Parathyroid adenoma (tissue), 2 donors: ENCODE data around the gene FAM83D.
A peak's percentile ranks its signal among the peaks of the same experiment; 100 is the strongest.

Experiments used
- H2AFZ ChIP-seq: fragments of 300-600 bp; sonication (generic); one replicate; pipeline ENCODE4 v1.7.0; 2017; ENCODE audit warnings: antibody characterized with exemption, mild to moderate bottlenecking
- H3K27ac ChIP-seq: fragments of 300-600 bp; sonication (generic); one replicate; pipeline ENCODE4 v1.7.0; 2017
- H3K27me3 ChIP-seq: fragments of 300-600 bp; sonication (generic); one replicate; pipeline ENCODE4 v1.7.0; 2017; ENCODE audit warnings: low read length; ENCODE audit not compliant: control insufficient read depth, insufficient read depth
- H3K36me3 ChIP-seq: fragments of 300-600 bp; sonication (generic); one replicate; pipeline ENCODE4 v1.7.0; 2017; ENCODE audit warnings: low read length; ENCODE audit not compliant: control insufficient read depth, insufficient read depth
- H3K4me1 ChIP-seq: fragments of 300-600 bp; sonication (generic); one replicate; pipeline ENCODE4 v1.7.0; 2017; ENCODE audit warnings: control low read depth
- H3K4me2 ChIP-seq: fragments of 300-600 bp; sonication (generic); one replicate; pipeline ENCODE4 v1.7.0; 2017; ENCODE audit warnings: low read length
- H3K4me3 ChIP-seq: fragments of 300-600 bp; sonication (generic); one replicate; pipeline ENCODE4 v1.7.0; 2017; ENCODE audit warnings: low read depth, low read length
- H3K79me2 ChIP-seq: fragments of 300-600 bp; sonication (generic); one replicate; pipeline ENCODE4 v1.7.0; 2017; ENCODE audit warnings: control low read depth
- H3K9ac ChIP-seq: fragments of 300-600 bp; sonication (generic); one replicate; pipeline ENCODE4 v1.7.0; 2017; ENCODE audit warnings: mild to moderate bottlenecking
- H3K9me3 ChIP-seq: fragments of 300-600 bp; sonication (generic); one replicate; pipeline ENCODE4 v1.7.0; 2017; ENCODE audit warnings: low read length; ENCODE audit not compliant: control insufficient read depth
- TF ChIP-seq, protein P1 (sequence below): fragments of 300-600 bp; sonication (generic); IDR thresholded peaks from one replicate; pipeline ENCODE4 v1.7.0; 2017; ENCODE audit warnings: antibody characterized with exemption, mild to moderate bottlenecking
- donor health status: primary hyperparathyroidism.

The FAM83D gene

DNA sequence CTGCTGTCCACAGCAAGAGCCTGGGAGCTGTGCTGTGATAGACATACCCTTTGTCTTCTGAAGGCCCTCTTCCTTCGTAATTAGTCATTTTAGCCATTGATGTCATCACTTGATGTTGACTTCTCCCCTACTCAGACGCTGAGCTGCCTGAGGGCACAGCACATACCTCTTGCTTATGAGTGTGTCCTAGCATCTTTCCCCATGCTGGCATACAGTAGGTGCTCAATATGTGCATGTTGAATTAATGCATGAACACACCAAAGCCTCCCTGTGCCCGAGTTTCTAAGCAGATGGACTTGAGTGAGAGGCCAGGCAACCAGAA lies 35.8 kb upstream of the FAM83D start:
- Histone ChIP-seq H3K9ac (no peak overlapping the region), H3K4me1 (no peaks in the 10 kb centered on the region), H3K79me2 (no peaks in the 10 kb centered on the region), H3K4me3 (no peak overlapping the region), H3K36me3 (no peaks in the 10 kb centered on the region), H3K27ac (no peak overlapping the region), H3K4me2 (no peak overlapping the region), H2AFZ (no peak overlapping the region), H3K9me3 (no peaks in the 10 kb centered on the region), H3K27me3 (no peaks in the 10 kb centered on the region)
- TF ChIP-seq, protein P1, sequence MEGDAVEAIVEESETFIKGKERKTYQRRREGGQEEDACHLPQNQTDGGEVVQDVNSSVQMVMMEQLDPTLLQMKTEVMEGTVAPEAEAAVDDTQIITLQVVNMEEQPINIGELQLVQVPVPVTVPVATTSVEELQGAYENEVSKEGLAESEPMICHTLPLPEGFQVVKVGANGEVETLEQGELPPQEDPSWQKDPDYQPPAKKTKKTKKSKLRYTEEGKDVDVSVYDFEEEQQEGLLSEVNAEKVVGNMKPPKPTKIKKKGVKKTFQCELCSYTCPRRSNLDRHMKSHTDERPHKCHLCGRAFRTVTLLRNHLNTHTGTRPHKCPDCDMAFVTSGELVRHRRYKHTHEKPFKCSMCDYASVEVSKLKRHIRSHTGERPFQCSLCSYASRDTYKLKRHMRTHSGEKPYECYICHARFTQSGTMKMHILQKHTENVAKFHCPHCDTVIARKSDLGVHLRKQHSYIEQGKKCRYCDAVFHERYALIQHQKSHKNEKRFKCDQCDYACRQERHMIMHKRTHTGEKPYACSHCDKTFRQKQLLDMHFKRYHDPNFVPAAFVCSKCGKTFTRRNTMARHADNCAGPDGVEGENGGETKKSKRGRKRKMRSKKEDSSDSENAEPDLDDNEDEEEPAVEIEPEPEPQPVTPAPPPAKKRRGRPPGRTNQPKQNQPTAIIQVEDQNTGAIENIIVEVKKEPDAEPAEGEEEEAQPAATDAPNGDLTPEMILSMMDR = no peak

DNA sequence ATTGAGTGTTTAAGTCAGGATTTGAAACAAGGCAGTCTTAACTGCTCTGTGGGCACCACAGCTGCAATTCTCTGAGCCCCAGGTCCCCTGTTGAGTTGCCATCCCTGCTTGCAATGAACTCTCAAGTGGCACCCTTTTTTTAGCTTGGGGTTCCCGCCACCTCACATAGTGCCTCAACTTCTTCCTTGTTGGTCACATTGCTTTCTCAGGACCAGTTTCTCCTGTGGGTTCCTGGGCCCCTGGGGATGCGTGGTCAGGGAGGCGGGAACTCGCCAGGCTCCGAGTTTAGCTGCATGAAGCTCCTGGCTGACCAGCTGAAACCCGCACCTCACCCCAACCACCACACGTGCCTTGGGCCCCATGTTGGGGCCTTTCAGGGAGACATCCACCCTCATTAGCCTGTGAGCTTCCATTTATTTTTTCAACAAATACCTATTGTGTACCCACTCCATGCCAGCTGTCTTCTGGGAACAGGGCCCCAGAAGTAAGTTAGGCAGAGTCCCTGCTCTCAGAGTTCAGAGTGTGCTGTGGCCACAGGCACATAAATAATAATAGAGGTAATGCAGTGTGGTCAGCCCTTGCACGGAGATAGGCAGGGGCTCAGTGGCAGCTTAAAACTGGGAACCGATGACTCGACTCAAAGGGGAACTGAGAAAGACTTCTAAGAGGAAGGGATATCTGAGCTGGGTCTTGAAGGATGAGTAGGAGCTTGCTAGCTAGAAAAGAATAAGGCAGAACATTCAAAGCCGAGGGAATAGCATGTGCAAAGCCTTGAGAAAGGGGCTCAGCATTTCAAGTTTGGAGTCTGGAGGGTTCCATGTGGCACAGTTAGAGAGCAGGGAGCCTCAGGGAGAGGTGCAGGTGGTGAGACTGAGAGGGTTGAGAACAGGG lies 33.9 kb upstream of the FAM83D start:
- Histone ChIP-seq H3K4me2 (no peak overlapping the region), H3K27ac (no peak overlapping the region), H3K4me3 (no peak overlapping the region), H3K36me3 (no peaks in the 10 kb centered on the region), H3K9me3 (no peaks in the 10 kb centered on the region), H3K79me2 (no peaks in the 10 kb centered on the region), H3K27me3 (no peaks in the 10 kb centered on the region), H3K4me1 (no peaks in the 10 kb centered on the region), H2AFZ (no peak overlapping the region), H3K9ac (no peak overlapping the region)
- TF ChIP-seq, protein P1 = no peak

DNA sequence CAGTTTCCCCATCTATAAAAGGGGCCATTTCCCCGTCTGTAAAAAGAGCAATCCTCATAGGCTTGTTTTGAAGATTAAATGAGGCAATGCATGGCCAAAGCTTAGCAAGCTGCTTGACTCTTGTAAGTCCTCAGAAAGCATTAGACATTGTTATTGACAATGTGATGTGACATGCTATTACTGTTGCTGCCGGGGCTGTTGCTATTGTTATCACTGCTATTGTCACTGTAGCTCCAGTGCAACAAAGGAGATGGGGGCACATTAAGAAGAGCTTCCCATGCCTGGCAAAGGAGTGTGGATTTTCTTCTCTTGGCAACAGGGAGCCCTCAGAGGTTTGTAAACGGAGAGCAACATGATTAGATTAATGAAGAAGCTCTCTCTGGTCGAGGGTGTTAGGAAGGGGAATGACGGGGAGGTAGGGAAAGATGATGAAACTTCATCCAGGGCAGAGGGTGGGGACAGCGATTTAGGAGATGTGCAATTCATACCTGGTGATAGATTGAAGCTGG lies 33.1 kb upstream of the FAM83D start:
- Histone ChIP-seq H3K79me2 (no peaks in the 10 kb centered on the region), H3K36me3 (no peaks in the 10 kb centered on the region), H3K27me3 (no peaks in the 10 kb centered on the region), H3K4me1 (no peaks in the 10 kb centered on the region), H3K27ac (no peak overlapping the region), H3K9me3 (no peaks in the 10 kb centered on the region), H3K4me2 (no peak overlapping the region), H2AFZ (no peak overlapping the region), H3K4me3 (no peak overlapping the region), H3K9ac (no peak overlapping the region)
- TF ChIP-seq, protein P1 = no peak

DNA sequence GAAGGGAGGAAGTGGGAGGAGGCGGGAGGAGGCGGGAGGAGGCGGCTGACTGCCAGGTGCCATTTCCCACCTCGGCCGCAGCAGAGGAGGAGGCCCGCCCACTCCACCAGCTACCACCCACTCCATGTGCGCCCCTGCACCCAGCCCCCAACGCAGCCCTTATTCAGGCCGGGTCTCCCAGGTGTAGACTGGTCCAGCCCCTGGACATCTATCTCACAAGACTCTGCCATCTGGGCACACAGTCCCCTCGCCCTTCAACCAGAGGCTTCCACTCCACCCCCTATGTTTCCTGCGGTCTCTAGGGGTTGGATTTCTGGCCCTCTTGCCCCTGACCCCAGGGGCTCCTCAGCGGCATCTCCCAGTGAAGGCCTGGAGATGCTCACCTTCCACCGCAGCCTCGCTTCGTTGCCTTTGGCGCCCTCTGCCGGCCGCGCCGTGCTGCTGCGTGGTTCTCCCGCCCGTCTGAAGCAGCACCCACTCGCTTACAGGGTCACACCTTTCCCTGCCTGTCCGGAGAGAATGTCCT lies 32.6 kb upstream of the FAM83D start:
- Histone ChIP-seq H3K36me3 (no peaks in the 10 kb centered on the region), H3K79me2 (no peaks in the 10 kb centered on the region), H3K9me3 (no peaks in the 10 kb centered on the region), H3K27ac (no peak overlapping the region), H3K9ac (no peak overlapping the region), H2AFZ (peak overlapping the region; percentile 57), H3K4me3 (no peak overlapping the region), H3K4me2 (no peak overlapping the region), H3K4me1 (no peaks in the 10 kb centered on the region), H3K27me3 (no peaks in the 10 kb centered on the region)
- TF ChIP-seq, protein P1 = peak; percentile 90
